ENCODE measurements around the gene COPZ2.
"Not testable (repeated sequence)": the region's sequence is repeated elsewhere in the genome, so short reads cannot be mapped to it uniquely, and the experiment has no call there.

Gene COPZ2

DNA sequence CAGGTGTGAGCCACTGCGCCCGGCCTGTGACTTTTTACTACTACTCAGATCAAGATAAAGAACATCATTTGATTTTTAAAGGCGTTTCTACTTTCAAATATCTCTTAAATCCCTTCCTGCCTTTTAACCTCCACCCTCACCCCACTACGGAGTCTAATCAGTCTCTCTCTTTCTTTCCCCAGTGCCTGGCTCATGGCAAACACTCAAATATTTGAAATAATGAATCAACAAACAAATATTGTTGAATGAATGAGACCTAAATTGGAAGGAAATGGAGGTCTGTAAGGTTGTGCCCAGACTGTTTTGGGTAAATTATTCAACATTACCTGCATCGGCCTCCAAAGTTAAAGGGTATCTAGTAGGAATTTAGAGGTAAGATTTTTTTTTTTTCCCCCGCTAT is 14.7 kb downstream of the COPZ2 start:
- Mint-ChIP-seq H3K27ac (no peak overlapping the region), H3K27me3 (peaks cover 13 to 34% of the 10 kb centered on the region in 2 donors), H3K4me3 (peak overlapping the region; percentile 95), H3K36me3 (ENCODE audit: insufficient read depth) (peaks cover 13% of the 10 kb centered on the region), H3K4me1 (ENCODE audit: low read depth in 2 of 2) (peaks cover 21 to 25% of the 10 kb centered on the region in 2 donors), H3K9me3 (no peaks in the 10 kb centered on the region)
- no peak for DNase-seq
- ATAC-seq (replicated peaks): no peak

DNA sequence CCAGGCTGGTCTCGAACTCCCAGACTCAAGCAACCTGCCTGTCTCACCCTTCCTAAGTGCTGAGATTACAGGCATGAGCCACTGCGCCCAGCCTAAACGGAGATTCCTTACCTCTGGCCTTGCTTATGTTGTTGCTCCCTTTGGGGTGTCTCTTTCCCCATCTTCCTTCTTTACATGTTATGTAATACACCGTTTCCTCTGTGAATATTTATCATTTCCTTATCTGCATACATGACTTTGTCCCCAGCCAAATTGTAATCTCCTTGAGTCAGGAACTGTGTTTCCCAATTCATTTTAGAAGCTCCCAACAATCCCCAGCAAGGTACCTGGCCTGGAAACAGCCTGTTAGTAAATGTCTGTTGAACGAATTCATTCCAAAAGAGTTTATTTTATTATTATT is 15.7 kb downstream of the COPZ2 start:
- Mint-ChIP-seq H3K27me3 (peaks cover 13 to 24% of the 10 kb centered on the region in 2 donors), H3K36me3 (ENCODE audit: insufficient read depth) (peaks cover 13% of the 10 kb centered on the region), H3K9me3 (no peaks in the 10 kb centered on the region), H3K4me3 (no peak overlapping the region), H3K4me1 (ENCODE audit: low read depth in 2 of 2) (peaks cover 21 to 30% of the 10 kb centered on the region in 2 donors), H3K27ac (no peak overlapping the region)
- DNase-seq: no peak
- no peak for ATAC-seq (replicated peaks)

DNA sequence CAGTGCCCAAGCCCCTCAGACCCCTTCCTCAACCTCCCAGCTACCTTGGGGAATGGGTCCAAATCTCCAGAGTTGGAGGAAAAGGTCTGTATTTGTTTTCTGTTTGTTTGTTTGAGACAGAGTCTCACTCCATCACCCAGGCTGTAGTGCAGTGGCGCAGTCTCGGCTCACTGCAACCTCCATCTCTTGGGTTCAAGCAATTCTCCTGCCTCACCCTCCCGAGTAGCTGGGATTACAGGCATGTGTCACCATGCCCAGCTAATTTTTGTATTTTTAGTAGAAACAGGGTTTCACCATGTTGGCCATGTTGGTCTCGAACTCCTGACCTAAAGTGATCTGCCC is 19.8 kb downstream of the COPZ2 start:
- H3K9me3 Mint-ChIP-seq; H3K4me1 Mint-ChIP-seq (ENCODE audit: low read depth in 2 of 2); H3K36me3 Mint-ChIP-seq (ENCODE audit: insufficient read depth); DNase-seq: not testable (repeated sequence)
- H3K27ac Mint-ChIP-seq: peak overlapping the region in 1 of 2 donors; percentile 80
- peaks cover 34 to 40% of the 10 kb centered on the region in 2 donors for H3K27me3 Mint-ChIP-seq
- ATAC-seq (replicated peaks): peak; percentile 12
- H3K4me3 Mint-ChIP-seq: peak overlapping the region in 1 of 2 donors; percentile 53

DNA sequence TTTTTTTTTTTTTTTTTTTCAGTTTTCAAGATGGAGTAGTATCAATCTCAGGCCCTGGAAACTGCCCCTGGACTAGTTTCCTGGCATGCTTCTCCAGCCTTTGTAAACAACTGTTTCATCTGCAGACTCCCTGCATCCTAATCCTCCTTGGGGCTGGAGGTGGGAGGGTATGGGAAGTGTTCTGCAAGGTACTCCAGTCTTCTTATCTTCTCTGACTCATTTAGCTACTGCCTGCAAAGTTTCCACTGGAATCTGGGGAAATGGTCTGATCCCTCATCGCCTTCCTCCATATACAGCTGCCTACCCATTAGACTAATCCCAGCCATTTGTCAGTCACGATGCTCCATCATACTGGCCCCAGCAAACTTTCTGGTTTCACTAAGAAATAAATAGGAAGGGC is 21.5 kb downstream of the COPZ2 start:
- Mint-ChIP-seq H3K36me3 (ENCODE audit: insufficient read depth) (peaks cover 3% of the 10 kb centered on the region), H3K4me1 (ENCODE audit: low read depth in 2 of 2) (peaks cover 14 to 16% of the 10 kb centered on the region in 2 donors), H3K4me3 (no peak overlapping the region), H3K27ac (no peak overlapping the region), H3K27me3 (peaks cover 42% of the 10 kb centered on the region in 2 donors), H3K9me3 (no peaks in the 10 kb centered on the region)
- no peak for DNase-seq
- ATAC-seq (replicated peaks): no peak

DNA sequence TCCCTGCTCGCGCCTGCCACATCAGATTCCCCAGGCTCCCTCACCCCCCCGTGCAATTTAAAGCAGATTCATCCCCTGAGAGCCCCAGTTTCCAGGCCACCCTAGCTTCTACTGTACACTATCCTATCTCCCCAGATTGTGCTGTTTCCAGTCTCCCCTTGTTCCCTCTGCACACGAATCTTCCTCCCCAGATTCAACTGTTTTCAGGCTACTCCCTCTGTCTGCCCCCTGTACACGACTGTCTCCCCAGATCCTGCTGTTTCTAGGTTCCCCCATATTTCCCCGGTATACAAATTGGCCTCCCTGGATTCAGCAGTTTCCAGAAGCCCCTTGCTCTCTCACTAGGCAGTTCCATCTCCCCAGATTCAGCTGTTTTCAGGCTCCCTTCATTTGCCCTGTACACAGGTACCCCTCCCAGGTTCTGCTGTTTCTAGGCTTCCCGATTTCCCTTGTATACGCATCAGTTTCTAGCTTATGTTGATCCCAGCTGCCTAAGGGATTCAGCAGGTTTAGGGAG is 22.9 kb downstream of the COPZ2 start:
- peaks cover 14 to 16% of the 10 kb centered on the region in 2 donors for H3K4me1 Mint-ChIP-seq (ENCODE audit: low read depth in 2 of 2)
- H3K27ac Mint-ChIP-seq: no peak overlapping the region
- no peak for DNase-seq
- no peaks in the 10 kb centered on the region for H3K36me3 Mint-ChIP-seq (ENCODE audit: insufficient read depth)
- peaks cover 52 to 56% of the 10 kb centered on the region in 2 donors for H3K27me3 Mint-ChIP-seq
- no peak overlapping the region for H3K4me3 Mint-ChIP-seq
- no peak for ATAC-seq (replicated peaks)
- no peaks in the 10 kb centered on the region for H3K9me3 Mint-ChIP-seq

DNA sequence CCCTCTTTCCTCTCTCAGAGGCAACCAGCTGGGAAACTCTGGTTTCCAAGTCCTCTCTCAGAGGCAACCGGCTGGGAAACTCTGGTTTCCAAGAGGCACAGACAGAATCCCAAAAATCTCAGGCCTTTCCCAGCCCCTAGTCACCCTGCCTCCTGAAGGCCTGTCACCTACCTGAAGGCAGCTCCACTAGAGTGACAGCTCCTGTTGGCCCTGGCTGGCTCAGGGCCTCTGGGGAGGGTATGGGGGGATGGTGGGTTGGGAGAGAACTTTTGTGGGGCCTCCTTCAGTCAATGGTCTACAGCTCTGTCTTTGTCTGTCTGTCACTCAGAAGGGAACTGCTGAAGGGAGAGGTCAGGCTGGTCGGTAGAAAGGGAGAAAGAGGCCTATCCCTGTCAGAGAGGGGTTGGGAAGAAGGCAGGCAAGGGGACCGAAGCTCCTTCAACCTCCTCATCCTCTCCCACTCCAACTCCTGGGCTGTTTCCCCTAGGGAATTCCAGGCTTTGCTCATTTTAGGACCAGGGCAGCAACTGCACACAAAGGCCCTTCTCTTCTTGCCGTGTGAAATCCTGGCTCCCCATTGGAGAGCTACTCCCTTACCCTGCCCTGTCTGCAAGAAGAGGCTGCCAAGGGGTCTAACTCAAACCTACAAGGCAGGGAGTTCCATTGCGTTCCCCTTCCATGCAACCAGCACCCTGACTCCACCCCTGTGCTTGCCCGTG is 23.6 kb downstream of the COPZ2 start:
- Mint-ChIP-seq H3K27ac (no peak overlapping the region), H3K27me3 (peaks cover 55 to 61% of the 10 kb centered on the region in 2 donors), H3K36me3 (ENCODE audit: insufficient read depth) (no peaks in the 10 kb centered on the region), H3K4me1 (ENCODE audit: low read depth in 2 of 2) (peaks cover 14 to 16% of the 10 kb centered on the region in 2 donors), H3K4me3 (no peak overlapping the region), H3K9me3 (no peaks in the 10 kb centered on the region)
- ATAC-seq (replicated peaks) (no peak), DNase-seq (no peak)

DNA sequence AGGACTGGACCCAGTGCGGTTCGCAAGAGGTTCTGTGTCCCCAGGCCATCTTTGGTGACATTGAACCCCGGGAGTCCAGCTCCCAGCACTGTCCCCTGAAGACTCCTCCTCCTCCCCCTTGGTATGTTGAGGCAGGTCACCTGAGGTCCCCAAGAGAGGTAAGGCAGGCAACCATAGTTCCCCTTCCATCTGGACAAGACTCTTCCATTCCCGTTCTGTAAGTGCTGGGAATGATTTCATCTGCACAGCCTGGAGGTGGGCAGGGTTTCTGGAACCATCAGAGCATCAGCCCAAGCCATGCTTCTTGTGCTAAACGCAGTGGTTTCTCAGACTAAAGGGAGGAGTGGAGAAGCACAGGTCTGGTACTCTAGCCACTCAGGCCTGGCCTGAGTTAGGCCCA is 24.9 kb downstream of the COPZ2 start:
- DNase-seq (no peak), ATAC-seq (replicated peaks) (no peak)
- no peaks in the 10 kb centered on the region for H3K9me3 Mint-ChIP-seq
- no peak overlapping the region for H3K27ac Mint-ChIP-seq
- H3K36me3 Mint-ChIP-seq (ENCODE audit: insufficient read depth): no peaks in the 10 kb centered on the region
- peak overlapping the region; percentile 57 to 65 for H3K4me3 Mint-ChIP-seq
- H3K27me3 Mint-ChIP-seq: peaks cover 67 to 71% of the 10 kb centered on the region in 2 donors
- H3K4me1 Mint-ChIP-seq (ENCODE audit: low read depth in 2 of 2): peaks cover 12 to 14% of the 10 kb centered on the region in 2 donors

DNA sequence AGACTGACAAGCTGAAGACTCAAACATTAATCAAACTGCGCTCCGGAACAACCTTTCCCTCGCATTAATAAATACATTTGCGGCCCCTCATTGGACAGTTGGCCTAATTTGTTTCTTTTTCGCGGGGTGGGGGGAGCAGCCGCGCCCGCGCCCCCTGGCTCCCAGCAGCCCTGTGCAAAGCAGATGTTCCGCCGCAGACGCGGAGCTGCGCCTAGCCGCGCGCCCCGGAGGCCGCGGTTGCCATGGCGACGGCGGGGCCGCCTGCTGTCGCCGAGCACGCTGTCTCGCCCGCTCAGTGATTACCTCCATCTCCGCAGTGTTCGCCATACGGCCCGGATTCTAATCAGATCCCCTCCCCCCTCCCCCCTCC is 25.5 kb downstream of the COPZ2 start:
- no peaks in the 10 kb centered on the region for H3K36me3 Mint-ChIP-seq (ENCODE audit: insufficient read depth)
- ATAC-seq (replicated peaks) (peak; percentile 92), DNase-seq (peak; percentile 53 to 61 (median 54))
- peaks cover 72 to 76% of the 10 kb centered on the region in 2 donors for H3K27me3 Mint-ChIP-seq
- no peaks in the 10 kb centered on the region for H3K9me3 Mint-ChIP-seq
- peak overlapping the region; percentile 57 to 65 for H3K4me3 Mint-ChIP-seq
- peaks cover 9 to 14% of the 10 kb centered on the region in 2 donors for H3K4me1 Mint-ChIP-seq (ENCODE audit: low read depth in 2 of 2)
- H3K27ac Mint-ChIP-seq: no peak overlapping the region

DNA sequence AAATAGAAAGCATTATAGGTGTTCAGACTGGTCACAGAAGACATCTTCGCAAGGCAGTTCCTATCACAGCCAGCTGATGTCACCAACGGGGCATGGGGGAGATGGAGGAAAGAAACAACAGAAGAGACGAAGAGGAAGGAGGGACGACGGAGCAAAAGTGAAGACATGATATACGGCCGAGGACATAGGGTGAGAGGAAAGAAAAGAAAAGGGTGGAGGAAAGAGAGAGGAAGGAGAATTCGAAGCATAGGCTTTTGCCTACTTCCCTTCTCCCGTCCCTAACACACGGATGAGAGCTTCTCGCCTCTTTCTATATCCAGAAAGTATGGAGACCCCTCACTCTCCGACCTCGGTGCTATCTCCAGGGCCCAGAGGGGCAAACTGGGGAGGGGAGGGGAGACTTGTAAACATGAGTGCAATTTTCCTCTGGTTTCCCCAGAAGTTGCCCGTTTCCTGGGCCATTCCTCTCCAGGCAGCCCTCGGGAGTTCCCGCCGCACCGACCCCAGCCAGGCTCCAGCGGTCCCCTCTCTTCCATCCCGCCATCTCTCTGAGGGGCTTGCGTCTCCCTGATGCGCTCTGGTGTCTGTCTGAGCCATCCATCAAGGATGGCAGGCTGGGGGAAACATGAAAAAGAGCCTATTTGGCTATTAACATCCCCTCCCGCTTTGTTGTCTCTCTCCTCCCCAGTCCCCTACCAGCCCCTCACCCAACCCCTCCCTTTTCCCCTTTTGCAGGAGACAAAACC is 26.0 kb downstream of the COPZ2 start:
- H3K4me3 Mint-ChIP-seq: peak overlapping the region; percentile 57 to 65
- H3K27ac Mint-ChIP-seq: no peak overlapping the region
- ATAC-seq (replicated peaks) (peak; percentile 68), DNase-seq (peak; percentile 22 to 39 (median 33))
- H3K36me3 Mint-ChIP-seq (ENCODE audit: insufficient read depth): no peaks in the 10 kb centered on the region
- H3K9me3 Mint-ChIP-seq: no peaks in the 10 kb centered on the region
- peaks cover 9 to 14% of the 10 kb centered on the region in 2 donors for H3K4me1 Mint-ChIP-seq (ENCODE audit: low read depth in 2 of 2)
- H3K27me3 Mint-ChIP-seq: peaks cover 77 to 82% of the 10 kb centered on the region in 2 donors

DNA sequence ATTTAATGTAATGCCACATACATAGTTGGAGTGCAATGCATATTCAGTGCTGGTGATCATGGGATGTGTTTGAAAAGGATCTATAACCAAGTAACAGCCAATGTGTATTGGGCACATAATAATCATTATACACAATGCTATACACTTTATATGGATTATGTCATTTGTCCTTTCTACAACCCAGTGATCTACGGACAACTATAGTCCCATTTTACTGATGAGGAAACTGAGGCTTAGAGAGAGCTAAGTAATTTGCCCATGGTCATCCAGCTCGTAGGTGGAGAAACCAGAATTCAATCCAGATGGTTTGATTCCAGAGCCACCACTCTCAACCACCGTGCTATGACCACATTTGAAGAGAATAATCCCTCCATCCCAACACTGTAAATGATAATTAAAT is 27.4 kb downstream of the COPZ2 start:
- Mint-ChIP-seq H3K36me3 (ENCODE audit: insufficient read depth) (no peaks in the 10 kb centered on the region), H3K4me3 (no peak overlapping the region), H3K4me1 (ENCODE audit: low read depth in 2 of 2) (peaks cover 9 to 14% of the 10 kb centered on the region in 2 donors), H3K27me3 (peaks cover 83 to 86% of the 10 kb centered on the region in 2 donors), H3K27ac (no peak overlapping the region), H3K9me3 (no peaks in the 10 kb centered on the region)
- DNase-seq (no peak), ATAC-seq (replicated peaks) (no peak)

DNA sequence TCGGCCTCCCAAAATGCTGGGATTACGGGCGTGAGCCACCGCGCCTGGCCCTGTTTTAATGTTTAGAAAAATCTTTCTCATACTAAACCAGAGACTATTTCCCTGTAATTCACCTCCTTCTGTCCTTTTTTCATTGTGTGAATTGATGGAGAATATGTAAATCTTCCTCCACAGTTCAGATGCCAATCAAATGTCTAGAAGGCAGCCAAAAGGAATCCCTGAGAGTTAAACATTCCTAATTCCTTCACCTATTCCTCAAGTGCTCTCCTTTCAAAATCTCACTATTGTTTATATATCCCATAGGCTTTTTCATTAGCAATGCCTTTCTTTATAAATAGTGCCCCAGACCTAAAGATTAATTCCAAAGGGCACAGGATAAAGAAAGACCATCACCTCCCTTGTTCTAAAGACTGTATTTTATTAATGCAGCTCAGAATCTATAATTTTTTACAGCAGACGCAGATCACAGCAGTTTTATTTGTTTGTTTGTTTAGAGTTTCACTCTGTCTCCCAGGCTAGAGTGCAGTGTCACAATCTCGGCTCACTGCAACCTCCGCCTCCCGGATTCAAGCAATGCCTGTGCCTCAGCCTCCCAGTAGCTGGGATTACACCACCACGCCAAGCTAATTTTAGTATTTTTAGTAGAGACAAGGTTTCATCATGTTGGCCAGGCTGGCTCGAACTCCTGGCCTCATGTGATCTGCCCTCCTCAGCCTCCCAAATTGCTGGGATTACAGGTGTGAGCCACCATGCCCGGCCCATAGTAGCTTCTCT is 30.5 kb downstream of the COPZ2 start:
- ATAC-seq (replicated peaks) (no peak), DNase-seq (no peak)
- Mint-ChIP-seq H3K36me3 (ENCODE audit: insufficient read depth) (peaks cover 3% of the 10 kb centered on the region), H3K27ac (no peak overlapping the region), H3K4me3 (no peak overlapping the region), H3K4me1 (ENCODE audit: low read depth in 2 of 2) (peaks cover 7 to 10% of the 10 kb centered on the region in 2 donors), H3K27me3 (peaks cover 82 to 83% of the 10 kb centered on the region in 2 donors), H3K9me3 (no peaks in the 10 kb centered on the region)

DNA sequence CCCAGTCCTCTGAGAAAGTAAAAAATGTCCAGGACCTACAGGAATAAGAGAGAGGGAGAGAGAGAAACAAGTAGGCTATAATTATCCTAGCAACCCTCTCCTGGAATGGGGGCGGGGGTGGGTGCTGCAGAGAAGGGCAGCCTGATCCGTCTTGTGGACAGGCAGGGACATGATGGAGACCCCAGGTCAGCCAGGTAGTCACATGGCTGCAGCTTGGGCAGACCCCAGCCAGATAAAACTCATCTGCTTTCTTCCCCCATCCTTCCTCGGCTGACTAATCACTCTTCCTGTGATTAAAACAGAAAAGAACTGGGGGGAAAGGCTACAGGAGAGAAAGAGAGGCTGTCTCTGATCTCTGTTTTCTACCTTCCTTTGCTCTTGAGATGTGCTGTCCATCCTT is 32.6 kb downstream of the COPZ2 start:
- ATAC-seq (replicated peaks): no peak
- Mint-ChIP-seq H3K27me3 (peaks cover 61 to 66% of the 10 kb centered on the region in 2 donors), H3K36me3 (ENCODE audit: insufficient read depth) (peaks cover 3% of the 10 kb centered on the region), H3K4me1 (ENCODE audit: low read depth in 2 of 2) (no peaks in the 10 kb centered on the region), H3K9me3 (no peaks in the 10 kb centered on the region), H3K4me3 (no peak overlapping the region), H3K27ac (no peak overlapping the region)
- no peak for DNase-seq

DNA sequence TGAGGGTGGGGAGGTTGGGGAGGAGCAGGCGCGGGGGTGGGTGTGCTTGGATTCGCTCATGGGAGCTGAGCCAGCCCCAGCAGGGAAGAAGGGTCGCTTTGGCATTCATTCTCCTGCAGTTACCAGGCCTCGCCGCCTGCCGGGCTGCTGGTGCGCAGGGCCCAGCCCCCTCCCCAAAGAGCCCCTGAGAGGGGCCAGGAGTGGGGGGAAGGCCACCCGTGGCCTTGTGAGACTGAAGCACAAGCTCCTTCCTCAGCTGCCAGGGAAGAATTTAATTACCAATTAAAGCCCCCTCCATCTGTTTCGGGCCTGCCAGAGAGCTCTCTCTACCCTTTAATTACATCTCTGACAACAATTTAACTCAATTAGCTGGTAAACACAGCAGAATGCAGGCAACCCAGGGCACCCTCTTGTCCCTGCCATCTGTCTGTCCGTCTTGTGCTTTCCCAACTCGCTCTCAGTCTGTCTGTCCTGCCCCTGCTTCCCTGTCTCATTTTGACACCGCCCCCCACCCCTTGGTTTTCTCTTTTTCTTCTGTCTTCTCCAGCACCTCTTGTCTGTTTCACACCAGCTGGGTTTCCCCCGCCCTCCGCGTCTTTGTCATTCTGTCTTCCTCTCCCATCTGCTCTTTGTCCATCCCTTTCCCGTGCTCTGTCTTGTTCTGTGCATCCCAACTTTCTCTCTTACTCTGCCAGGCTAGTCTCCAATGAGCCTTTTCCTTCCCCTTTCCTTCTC is 34.0 kb downstream of the COPZ2 start:
- H3K9me3 Mint-ChIP-seq: no peaks in the 10 kb centered on the region
- H3K4me3 Mint-ChIP-seq: no peak overlapping the region
- no peaks in the 10 kb centered on the region for H3K4me1 Mint-ChIP-seq (ENCODE audit: low read depth in 2 of 2)
- peaks cover 3% of the 10 kb centered on the region for H3K36me3 Mint-ChIP-seq (ENCODE audit: insufficient read depth)
- no peak for ATAC-seq (replicated peaks)
- no peak for DNase-seq
- peaks cover 52 to 59% of the 10 kb centered on the region in 2 donors for H3K27me3 Mint-ChIP-seq
- no peak overlapping the region for H3K27ac Mint-ChIP-seq

All from effector memory CD8-positive, alpha-beta T cell (primary cell).